ENCODE measurements around the gene FCRL5. TPM values are rescaled to one million over a fixed set of nuclear protein-coding genes. Genes with fewer than 3 reads are reported as not detected.

The FCRL5 gene
- total RNA-seq, 1 experiment from 2014 or later, result not detected

GRCh38 chr1:157494093-157494492, 58.2 kb downstream of the FCRL5 start:
- CTCF ChIA-PET, result interaction anchor here (0.6 to 6.6 kb wide), 25 partner anchors 12 to 667 kb away, joined by 3 to 123 read pairs (median 14); no protein-coding TSS in a partner anchor

GRCh38 chr1:157490467-157491165, 61.7 kb downstream of the FCRL5 start:
- Mint-ChIP-seq H3K4me3 (ENCODE audit: unreplicated experiment) (no peak overlapping the region), H3K4me1 (ENCODE audit: insufficient read depth, unreplicated experiment) (peaks cover 5% of the 10 kb centered on the region), H3K36me3 (ENCODE audit: insufficient read depth, unreplicated experiment) (no peaks in the 10 kb centered on the region), H3K9me3 (ENCODE audit: unreplicated experiment) (no peaks in the 10 kb centered on the region), H3K27me3 (ENCODE audit: insufficient read depth, unreplicated experiment) (peaks cover 44% of the 10 kb centered on the region), H3K27ac (ENCODE audit: low read depth, unreplicated experiment) (no peak overlapping the region)
- CTCF ChIA-PET, result interaction anchor here (0.6 to 7.2 kb wide), 33 partner anchors 9 to 975 kb away, joined by 3 to 123 read pairs (median 4); no protein-coding TSS in a partner anchor
- TF ChIP-seq, protein P1, sequence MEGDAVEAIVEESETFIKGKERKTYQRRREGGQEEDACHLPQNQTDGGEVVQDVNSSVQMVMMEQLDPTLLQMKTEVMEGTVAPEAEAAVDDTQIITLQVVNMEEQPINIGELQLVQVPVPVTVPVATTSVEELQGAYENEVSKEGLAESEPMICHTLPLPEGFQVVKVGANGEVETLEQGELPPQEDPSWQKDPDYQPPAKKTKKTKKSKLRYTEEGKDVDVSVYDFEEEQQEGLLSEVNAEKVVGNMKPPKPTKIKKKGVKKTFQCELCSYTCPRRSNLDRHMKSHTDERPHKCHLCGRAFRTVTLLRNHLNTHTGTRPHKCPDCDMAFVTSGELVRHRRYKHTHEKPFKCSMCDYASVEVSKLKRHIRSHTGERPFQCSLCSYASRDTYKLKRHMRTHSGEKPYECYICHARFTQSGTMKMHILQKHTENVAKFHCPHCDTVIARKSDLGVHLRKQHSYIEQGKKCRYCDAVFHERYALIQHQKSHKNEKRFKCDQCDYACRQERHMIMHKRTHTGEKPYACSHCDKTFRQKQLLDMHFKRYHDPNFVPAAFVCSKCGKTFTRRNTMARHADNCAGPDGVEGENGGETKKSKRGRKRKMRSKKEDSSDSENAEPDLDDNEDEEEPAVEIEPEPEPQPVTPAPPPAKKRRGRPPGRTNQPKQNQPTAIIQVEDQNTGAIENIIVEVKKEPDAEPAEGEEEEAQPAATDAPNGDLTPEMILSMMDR (IDR thresholded peaks at IDR 0.05; ENCODE audit: unreplicated experiment), result peak; percentile 82
- BruUV-seq (replicated peaks), result no TSS peak
- intact Hi-C loops (cut with micrococcal nuclease), result loop anchor here (5.0 kb wide), 1 partner anchor 398 kb away; no protein-coding TSS in a partner anchor
- peak; percentile 80 for DNase-seq (ENCODE audit: unreplicated experiment)
- POLR2A ChIA-PET, result interaction anchor here (0.6 kb wide), 1 partner anchor 109 kb away, joined by 3 read pairs; no protein-coding TSS in a partner anchor

More at GRCh38 chr1:157494093-157494492, 58.2 kb downstream of the FCRL5 start:
- POLR2A ChIA-PET, result interaction anchor here (0.8 kb wide), 1 partner anchor 294 kb away, joined by 4 read pairs; no protein-coding TSS in a partner anchor
- intact Hi-C loops (cut with micrococcal nuclease), result loop anchor here (5.0 kb wide), 1 partner anchor 402 kb away; no protein-coding TSS in a partner anchor
- no peak overlapping the region for H3K4me3 Mint-ChIP-seq (ENCODE audit: unreplicated experiment)
- no peaks in the 10 kb centered on the region for H3K9me3 Mint-ChIP-seq (ENCODE audit: unreplicated experiment)
- H3K36me3 Mint-ChIP-seq (ENCODE audit: insufficient read depth, unreplicated experiment), result no peaks in the 10 kb centered on the region
- no TSS peak for BruUV-seq (replicated peaks)
- TF ChIP-seq, protein P1 (IDR thresholded peaks at IDR 0.05; ENCODE audit: unreplicated experiment), result no peak
- no peak for DNase-seq (ENCODE audit: unreplicated experiment)
- H3K27ac Mint-ChIP-seq (ENCODE audit: low read depth, unreplicated experiment), result no peak overlapping the region
- H3K4me1 Mint-ChIP-seq (ENCODE audit: insufficient read depth, unreplicated experiment), result peaks cover 5% of the 10 kb centered on the region
- H3K27me3 Mint-ChIP-seq (ENCODE audit: insufficient read depth, unreplicated experiment), result peaks cover 73% of the 10 kb centered on the region

DNA sequence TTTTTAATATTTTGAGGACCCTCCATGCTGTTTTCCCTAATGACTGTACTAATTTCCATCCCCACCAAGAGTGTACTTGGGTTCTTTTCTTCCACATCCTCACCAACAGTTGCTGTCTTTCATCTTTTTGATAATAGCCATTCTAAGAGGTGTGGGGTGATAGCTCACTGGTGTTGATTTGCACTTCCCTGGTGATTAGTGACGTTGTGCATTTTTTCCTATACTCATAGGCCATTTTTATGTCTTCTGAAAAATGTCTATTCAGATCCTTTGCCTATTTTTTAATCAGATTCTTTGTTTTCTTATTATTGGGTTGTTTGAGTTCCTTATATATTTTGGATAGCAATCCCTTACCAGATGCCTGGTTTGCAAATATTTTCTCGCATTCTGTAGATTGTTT, 64.2 kb downstream of the FCRL5 start:
- Mint-ChIP-seq H3K4me3 (ENCODE audit: unreplicated experiment) (no peak overlapping the region), H3K4me1 (ENCODE audit: insufficient read depth, unreplicated experiment) (no peaks in the 10 kb centered on the region), H3K27ac (ENCODE audit: low read depth, unreplicated experiment) (no peak overlapping the region), H3K36me3 (ENCODE audit: insufficient read depth, unreplicated experiment) (no peaks in the 10 kb centered on the region), H3K9me3 (ENCODE audit: unreplicated experiment) (no peaks in the 10 kb centered on the region), H3K27me3 (ENCODE audit: insufficient read depth, unreplicated experiment) (peaks cover 24% of the 10 kb centered on the region)
- BruUV-seq (replicated peaks), result no TSS peak
- intact Hi-C loops (cut with micrococcal nuclease), result loop anchor here (5.0 kb wide), 1 partner anchor 204 kb away; no protein-coding TSS in a partner anchor
- TF ChIP-seq, protein P1 (IDR thresholded peaks at IDR 0.05; ENCODE audit: unreplicated experiment), result no peak
- no peak for DNase-seq (ENCODE audit: unreplicated experiment)
- ChIA-PET POLR2A (interaction anchor here (1.0 kb wide), 1 partner anchor 114 kb away, joined by 3 read pairs; no protein-coding TSS in a partner anchor), CTCF (interaction anchor here (0.7 to 7.6 kb wide), 13 partner anchors 7 to 297 kb away, joined by 4 to 76 read pairs (median 5); no protein-coding TSS in a partner anchor)

DNA sequence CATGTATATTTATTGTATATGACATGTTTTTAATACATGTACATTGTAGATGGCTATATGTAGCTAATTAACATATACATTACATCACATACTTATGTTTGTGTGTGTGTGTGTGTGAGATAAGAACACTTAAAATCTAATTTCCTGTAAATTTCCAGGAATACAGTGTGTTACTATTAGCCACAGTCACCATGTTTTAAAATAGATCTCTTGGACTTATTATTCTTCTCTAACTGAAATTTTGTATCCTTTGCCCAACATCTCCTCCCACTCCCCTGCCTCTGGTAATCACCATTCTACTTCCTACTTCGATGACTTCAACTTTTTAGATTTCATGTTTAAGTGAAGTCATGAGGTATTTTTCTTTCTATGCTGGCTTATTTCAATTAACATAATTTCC, 64.8 kb downstream of the FCRL5 start:
- TF ChIP-seq, protein P1 (IDR thresholded peaks at IDR 0.05; ENCODE audit: unreplicated experiment), result no peak
- POLR2A ChIA-PET, result interaction anchor here (1.0 kb wide), 1 partner anchor 113 kb away, joined by 3 read pairs; no protein-coding TSS in a partner anchor
- no TSS peak for BruUV-seq (replicated peaks)
- H3K36me3 Mint-ChIP-seq (ENCODE audit: insufficient read depth, unreplicated experiment), result no peaks in the 10 kb centered on the region
- no peaks in the 10 kb centered on the region for H3K9me3 Mint-ChIP-seq (ENCODE audit: unreplicated experiment)
- H3K27me3 Mint-ChIP-seq (ENCODE audit: insufficient read depth, unreplicated experiment), result peaks cover 18% of the 10 kb centered on the region
- intact Hi-C loops (cut with micrococcal nuclease), result loop anchor here (5.0 kb wide), 1 partner anchor 205 kb away; no protein-coding TSS in a partner anchor
- CTCF ChIA-PET, result interaction anchor here (0.6 to 8.0 kb wide), 13 partner anchors 9 to 443 kb away, joined by 3 to 76 read pairs (median 4); no protein-coding TSS in a partner anchor
- DNase-seq (ENCODE audit: unreplicated experiment), result no peak
- no peak overlapping the region for H3K27ac Mint-ChIP-seq (ENCODE audit: low read depth, unreplicated experiment)
- no peak overlapping the region for H3K4me3 Mint-ChIP-seq (ENCODE audit: unreplicated experiment)
- no peaks in the 10 kb centered on the region for H3K4me1 Mint-ChIP-seq (ENCODE audit: insufficient read depth, unreplicated experiment)

All from MCF 10A (cell line).